ENCODE data around the gene F8.

DNA sequence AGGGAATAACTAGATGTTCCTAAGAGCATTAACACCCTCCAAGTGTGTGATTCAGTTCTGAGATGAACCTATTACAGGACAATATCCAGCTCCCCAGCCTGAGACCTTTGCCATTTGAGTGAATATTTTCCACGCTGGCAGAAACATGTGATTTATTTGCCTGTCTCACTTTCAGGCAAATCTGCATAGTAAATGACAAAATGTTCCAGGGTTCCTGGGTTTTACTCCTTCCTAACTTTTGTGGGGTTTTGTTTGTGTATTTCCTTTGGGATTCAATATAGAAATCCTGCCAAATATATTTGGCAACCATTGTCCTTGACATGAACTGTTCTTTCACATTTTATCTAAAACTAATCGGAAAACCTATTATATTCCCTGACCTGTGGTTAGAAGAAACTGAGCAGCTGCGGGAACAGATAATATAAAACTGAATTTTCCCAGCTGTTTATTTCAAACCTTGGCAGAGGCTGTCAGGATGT is 12.5 kb downstream of the F8 start:
- TF ChIP-seq GLIS2 (tag by site-specific recombination; IDR thresholded peaks at IDR 0.05) (no peak), TCF7L2 (IDR thresholded peaks at IDR 0.05; ENCODE audit: borderline replicate concordance, low read depth, low read length) (no peak), HOXA7 (CRISPR knock-in tag; IDR thresholded peaks at IDR 0.05; ENCODE audit: borderline replicate concordance) (no peak)

Measured in HEK293 (cell line).